Kidney epithelial cell (primary cell): ENCODE measurements around the gene TMOD1. TPM values are rescaled to one million over a fixed set of nuclear protein-coding genes. Genes with fewer than 3 reads are reported as not detected.
"Not testable (repeated sequence)": the region's sequence is repeated elsewhere in the genome, so short reads cannot be mapped to it uniquely, and the experiment has no call there.

Experiments used
- DNase-seq: peaks from one replicate; pipeline ENCODE4 v3.0.0-alpha.2; 2010; ENCODE audit warnings: low read depth
- H3K27me3 ChIP-seq: 2 replicates; pipeline ENCODE4 v1.6.0; 2011; ENCODE audit warnings: low read length; ENCODE audit not compliant: control insufficient read depth, insufficient read depth
- H3K36me3 ChIP-seq: 2 replicates; pipeline ENCODE4 v1.5.1; 2011; ENCODE audit warnings: low read length; ENCODE audit not compliant: control insufficient read depth, insufficient read depth
- H3K4me3 ChIP-seq: 2 replicates; pipeline ENCODE4 v1.5.1; 2011; ENCODE audit warnings: low read depth, mild to moderate bottlenecking, control low read depth, low read length
- total RNA-seq: library from RNA; depleted of rRNA; stranded (reverse); fragments of >200 nt; gene quantifications from 2 replicates; pipeline ENCODE4 v1.2.3, GENCODE V29; 2015
- TF ChIP-seq, protein P1 (sequence below): IDR thresholded peaks from 2 replicates; pipeline ENCODE4 v1.5.1; 2011; ENCODE audit warnings: mild to moderate bottlenecking, moderate library complexity, low read length, control low read depth, inconsistent platforms; ENCODE audit not compliant: insufficient read depth, poor library complexity, severe bottlenecking

The TMOD1 gene
- total RNA-seq, 1 donor from 2014 or later, result 0.08 TPM

DNA sequence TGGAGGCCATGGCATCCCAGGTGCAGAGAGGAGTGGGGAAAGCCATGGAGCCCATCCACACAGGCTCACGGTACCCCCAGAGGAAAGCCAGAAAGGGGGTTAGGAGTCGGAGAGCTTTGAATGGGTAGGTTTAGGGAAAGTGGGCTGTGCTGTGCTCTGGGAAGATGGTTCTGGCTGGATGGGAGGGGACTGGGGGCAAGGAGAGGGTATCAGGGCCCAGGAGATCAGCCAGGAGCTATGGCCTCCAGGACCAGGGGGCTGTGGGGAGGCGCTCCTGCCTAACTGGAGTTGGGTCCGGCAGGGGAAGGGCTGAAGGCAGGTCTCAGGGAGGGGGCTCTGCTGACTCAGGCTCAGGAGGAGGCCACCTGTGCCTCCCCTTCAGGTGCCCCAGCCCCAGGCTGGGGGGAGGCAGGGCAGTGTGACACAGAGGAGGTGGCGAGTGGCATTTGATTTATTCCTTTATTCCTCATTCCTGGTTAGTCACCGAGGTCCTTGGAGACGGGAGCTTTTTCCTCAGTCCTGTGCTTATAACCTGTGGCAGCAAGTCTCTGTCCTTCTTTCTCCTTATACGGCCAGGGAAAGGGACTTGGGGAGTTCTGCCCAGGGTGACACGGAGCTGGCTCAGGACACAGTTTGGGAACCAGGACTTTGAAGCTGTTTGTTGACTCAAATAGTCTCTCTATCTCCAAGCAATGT lies 70.9 kb downstream of the TMOD1 start:
- no peak overlapping the region for H3K4me3 ChIP-seq
- H3K36me3 ChIP-seq, result no peaks in the 10 kb centered on the region
- no peaks in the 10 kb centered on the region for H3K27me3 ChIP-seq
- DNase-seq, result no peak
- TF ChIP-seq, protein P1, sequence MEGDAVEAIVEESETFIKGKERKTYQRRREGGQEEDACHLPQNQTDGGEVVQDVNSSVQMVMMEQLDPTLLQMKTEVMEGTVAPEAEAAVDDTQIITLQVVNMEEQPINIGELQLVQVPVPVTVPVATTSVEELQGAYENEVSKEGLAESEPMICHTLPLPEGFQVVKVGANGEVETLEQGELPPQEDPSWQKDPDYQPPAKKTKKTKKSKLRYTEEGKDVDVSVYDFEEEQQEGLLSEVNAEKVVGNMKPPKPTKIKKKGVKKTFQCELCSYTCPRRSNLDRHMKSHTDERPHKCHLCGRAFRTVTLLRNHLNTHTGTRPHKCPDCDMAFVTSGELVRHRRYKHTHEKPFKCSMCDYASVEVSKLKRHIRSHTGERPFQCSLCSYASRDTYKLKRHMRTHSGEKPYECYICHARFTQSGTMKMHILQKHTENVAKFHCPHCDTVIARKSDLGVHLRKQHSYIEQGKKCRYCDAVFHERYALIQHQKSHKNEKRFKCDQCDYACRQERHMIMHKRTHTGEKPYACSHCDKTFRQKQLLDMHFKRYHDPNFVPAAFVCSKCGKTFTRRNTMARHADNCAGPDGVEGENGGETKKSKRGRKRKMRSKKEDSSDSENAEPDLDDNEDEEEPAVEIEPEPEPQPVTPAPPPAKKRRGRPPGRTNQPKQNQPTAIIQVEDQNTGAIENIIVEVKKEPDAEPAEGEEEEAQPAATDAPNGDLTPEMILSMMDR, result no peak

DNA sequence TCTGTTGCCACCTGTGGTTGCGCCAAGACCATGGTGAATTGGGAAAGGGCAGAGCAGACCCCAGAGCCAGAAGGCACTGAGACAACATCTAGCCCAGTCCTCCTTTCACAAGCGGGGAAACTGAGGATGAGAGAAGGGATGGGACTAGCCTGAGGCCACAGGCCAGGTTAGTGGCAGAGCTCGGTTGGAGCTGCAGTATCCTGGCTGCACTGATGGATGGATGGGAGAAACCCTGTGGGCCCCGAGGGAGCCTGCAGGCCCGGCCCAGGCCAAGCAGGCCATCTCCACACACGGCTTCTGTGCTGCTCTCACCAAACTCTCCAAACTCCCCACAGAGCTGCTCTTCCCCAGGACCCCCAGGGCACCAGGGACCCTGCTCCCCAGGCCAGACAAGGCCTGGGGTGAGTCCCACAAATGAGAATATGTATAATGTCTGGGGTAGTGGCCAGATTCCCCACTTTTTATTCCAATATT lies 71.5 kb downstream of the TMOD1 start:
- H3K27me3 ChIP-seq, result no peaks in the 10 kb centered on the region
- TF ChIP-seq, protein P1, result no peak

DNA sequence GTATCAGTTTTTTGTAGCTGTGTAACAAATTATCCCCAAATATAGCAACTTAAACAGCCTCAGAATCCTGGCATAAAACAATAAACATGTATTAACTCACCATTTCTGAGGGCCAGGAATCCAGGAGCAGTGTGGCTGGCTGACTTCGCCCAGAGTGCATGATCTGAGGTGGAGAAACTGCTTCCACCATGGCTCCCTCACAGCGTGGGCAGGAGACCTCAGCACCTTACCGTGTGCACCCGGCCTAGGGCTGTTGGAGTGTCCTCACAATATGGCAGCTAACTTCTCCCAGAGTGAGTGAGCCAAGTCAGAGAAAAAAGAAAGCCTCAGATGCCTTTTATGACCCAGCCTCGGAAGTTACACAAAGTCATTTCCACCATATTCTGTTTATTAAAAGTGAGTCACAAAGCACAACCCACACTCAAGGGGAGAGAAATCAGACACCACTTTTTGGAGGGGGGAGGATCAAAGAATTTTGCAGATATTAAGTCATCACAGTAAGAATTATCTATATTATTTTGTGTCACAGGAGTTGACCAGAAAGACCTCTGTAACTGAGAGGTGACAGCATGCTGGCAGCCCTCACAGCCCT lies 72.1 kb downstream of the TMOD1 start:
- TF ChIP-seq, protein P1, result no peak
- no peaks in the 10 kb centered on the region for H3K27me3 ChIP-seq

More for the DNA sequence above, 71.5 kb downstream of the TMOD1 start:
- Histone ChIP-seq H3K36me3 (no peaks in the 10 kb centered on the region), H3K4me3 (no peak overlapping the region)
- DNase-seq, result no peak

DNA sequence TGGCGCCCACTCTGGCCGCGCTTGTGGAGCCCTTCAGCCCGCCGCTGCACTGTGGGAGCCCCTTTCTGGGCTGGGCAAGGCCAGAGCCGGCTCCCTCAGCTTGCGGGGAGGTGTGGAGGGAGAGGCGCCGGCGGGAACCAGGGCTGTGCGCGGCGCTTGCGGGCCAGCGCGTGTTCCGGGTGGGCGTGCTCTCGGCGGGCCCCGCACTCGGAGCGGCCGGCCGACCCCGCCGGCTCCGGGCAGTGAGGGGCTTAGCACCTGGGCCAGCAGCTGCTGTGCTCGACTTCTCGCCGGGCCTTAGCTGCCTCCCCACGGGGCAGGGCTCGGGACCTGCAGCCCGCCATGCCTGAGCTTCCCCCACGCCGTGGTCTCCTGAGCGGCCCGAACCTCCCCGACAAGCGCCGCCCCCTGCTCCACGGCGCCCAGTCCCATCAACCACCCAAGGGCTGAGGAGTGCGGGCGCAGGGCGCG lies 72.7 kb downstream of the TMOD1 start:
- not testable (repeated sequence) for H3K36me3 ChIP-seq, DNase-seq, H3K27me3 ChIP-seq, H3K4me3 ChIP-seq

More for the DNA sequence above, 72.1 kb downstream of the TMOD1 start:
- no peak for DNase-seq
- Histone ChIP-seq H3K36me3 (no peaks in the 10 kb centered on the region), H3K4me3 (no peak overlapping the region)

DNA sequence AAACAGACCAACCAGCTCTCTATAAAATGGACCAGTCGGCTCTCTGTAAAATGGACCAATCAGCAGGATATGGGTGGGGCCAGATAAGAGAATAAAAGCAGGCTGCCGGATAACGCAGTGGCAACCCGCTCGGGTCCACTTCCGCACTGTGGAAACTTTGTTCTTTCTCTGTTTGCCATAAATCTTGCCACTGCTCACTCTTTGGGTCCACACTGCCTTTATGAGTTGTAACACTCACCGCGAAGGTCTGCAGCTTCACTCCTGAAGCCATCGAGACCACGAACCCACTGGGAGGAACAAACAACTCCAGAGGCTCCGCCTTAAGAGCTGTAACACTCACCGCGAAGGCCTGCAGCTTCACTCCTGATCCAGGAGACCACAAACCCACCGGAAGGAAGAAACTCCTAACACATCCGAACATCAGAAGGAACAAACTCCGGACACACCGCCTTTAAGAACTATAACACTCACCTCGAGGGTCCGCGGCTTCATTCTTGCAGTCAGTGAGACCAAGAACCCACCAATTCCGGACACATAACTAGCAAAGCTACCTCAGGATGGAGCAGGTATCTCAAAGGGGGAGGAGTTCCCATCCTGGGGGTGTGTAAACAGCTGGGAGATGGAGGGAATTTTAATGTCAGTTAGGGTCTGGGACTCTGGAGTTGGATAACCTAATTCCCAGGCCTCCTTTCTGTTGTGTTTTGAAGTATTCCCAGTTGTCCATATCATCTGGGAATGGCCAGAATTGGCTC lies 73.6 kb downstream of the TMOD1 start:
- H3K27me3 ChIP-seq, H3K36me3 ChIP-seq, DNase-seq, H3K4me3 ChIP-seq: not testable (repeated sequence)

DNA sequence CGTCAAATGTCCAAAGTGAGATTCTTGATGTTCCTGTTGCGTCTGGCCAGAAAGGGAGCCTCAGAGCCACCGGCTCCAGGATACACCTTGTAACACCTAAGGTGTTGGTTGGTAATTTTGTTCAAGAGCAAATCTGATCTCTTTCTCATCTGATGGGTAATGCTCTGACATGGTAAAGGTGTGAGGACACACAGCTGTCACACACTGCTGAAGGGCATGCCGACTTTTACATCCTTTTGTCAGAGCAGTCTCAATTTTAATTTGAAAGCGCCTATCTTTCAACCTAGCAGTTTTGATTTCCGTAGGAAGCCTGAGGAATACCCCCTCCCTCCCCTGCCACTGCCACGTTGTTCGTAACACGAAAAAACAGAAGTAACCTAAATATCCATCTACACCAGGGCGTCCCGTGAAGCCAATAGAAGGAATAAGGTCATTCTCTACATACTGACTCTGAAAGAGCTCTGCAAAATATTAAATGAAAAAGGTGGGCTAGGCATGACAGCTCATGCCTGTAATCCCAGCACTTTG lies 74.3 kb downstream of the TMOD1 start:
- Histone ChIP-seq H3K36me3 (no peaks in the 10 kb centered on the region), H3K27me3 (peaks cover 2% of the 10 kb centered on the region), H3K4me3 (no peak overlapping the region)
- TF ChIP-seq, protein P1, result no peak
- no peak for DNase-seq
